GM19099 (cell line): Measurements from ENCODE around the gene MRE11.

Source experiments
- POLR2A ChIP-seq: IDR thresholded peaks from 3 replicates; pipeline ENCODE4 v1.6.1; 2011; ENCODE audit warnings: low read depth; ENCODE audit not compliant: insufficient read length; ENCODE audit errors: extremely low read depth

Gene MRE11

DNA sequence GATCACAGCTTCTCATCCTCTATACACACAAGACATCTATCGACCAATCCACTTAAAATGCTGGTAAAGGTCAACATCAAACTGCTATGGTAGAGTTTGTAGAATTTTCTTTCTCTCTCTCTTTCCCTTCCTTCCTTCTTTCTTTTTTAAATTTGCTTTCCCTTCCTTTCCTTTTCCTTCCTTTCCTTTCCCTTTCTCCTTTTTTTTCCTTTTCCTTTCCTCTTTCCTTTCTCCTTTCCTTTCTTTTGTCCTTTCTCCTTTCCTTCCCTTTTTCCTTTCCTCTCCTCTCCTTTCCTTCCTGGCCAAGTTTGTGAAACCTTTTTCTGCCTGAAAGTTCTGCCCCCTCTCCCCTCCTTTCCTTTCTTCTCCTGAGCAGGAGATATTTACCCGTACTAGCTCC, 21.8 kb upstream of the MRE11 start:
- no peak for TF ChIP-seq POLR2A

DNA sequence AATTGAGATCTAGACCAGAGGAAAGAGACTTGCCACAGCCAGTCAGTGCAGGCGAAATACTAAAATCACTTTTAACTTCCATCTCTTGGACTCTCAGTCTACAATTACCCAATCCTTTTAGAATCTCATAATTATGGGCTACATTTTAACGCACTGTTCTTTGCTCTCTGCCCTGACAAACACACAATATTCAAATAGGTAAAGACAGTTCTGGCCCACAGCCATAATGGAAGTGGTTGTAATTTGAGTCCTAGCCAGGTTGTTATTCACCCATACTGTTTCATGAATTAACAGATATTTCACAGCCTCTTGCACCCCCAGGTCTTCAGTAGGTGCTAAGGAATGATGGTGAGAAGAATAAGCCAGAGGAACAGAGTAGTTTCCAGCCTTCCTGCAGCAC, 19.4 kb upstream of the MRE11 start:
- TF ChIP-seq POLR2A, result no peak

DNA sequence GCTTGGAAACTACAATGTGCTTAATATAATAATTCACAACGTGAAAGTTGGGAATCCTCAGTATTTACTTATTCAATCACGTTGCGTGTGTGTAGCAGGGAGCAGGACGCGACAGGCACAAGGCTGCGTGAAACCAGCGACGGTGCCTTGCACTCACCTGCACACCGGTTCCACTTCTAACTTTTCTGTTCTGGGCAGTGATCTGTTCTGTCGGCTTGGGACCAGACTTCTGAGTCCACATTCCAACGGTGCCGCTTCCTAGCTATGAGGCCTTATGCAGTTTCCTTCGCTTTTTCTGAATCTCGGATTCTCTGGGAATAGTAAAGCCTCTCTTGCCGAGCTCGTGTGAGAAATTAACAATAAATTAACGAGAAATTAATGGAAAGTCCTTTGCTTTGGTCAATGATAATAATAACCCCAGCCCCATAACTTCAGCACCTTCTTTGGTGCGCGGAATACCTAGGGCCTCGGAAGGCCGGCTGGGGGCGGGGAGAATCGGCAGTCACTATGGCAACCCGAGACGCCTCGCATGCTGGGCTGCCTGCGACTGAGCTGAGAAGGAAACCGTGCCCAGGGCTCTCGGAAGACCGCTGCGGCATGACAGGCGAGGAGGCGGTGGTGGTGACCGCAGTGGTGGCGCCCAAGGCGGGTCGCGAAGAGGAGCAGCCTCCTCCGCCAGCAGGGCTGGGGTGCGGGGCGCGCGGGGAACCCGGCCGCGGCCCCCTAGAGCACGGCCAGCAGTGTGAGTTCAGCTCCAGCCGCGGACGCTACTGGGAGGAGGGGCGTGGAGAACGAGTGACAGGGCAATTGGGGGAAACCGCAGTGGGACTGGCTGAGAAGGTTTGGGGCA, 18.5 kb upstream of the MRE11 start, which contains the start of gene C11orf97:
Gene C11orf97 (plus strand): TSS at position 530 of the 850 bp plus-strand sequence. CDS start 68 bp downstream, at position 598.
- no peak for TF ChIP-seq POLR2A

DNA sequence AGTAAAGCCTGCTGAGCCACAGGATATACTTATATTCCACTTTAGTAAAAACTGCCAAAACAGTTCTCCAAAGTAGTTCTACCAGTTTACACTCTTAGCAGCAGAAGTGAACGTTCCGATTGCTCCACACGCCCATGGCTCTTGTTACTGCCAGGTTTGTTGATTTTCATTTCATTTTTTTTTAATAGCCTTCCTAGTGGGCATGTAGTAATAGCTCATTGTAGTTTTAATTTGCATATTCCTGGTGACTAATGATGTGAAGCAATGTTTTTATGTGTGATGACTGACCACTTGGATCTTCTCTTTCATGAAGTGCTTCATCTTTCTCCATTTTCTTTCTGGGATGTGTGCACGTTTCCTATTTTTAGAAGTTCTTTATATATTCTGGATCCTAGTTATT, 13.8 kb upstream of the MRE11 start:
- TF ChIP-seq POLR2A, result no peak

DNA sequence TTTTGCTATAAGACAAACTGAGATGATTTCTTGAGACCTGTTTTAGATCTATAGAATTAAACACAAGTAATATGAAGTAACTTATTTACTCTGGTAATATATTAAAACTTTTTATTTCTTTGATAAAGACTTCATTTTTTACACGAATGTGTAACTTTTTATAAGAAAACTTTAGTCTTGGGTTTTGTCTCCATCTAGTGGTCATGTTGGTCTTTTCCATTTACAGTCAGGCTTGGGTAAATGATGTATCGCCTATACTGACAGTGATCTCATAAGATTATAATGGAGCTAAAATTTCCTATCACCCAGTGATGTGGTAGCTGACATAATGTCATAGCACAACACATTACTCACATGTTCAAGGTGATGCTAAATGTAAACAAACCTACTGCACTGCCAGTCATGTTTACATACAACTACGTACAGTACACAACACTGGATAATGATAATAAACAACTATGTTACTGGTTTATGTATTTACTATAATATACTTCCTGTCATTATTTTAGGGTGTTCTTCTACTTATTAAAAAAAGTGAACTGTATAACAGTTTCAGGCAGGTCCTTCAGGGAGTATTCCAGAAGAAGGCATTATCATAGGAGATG, 11.1 kb upstream of the MRE11 start:
- no peak for TF ChIP-seq POLR2A

DNA sequence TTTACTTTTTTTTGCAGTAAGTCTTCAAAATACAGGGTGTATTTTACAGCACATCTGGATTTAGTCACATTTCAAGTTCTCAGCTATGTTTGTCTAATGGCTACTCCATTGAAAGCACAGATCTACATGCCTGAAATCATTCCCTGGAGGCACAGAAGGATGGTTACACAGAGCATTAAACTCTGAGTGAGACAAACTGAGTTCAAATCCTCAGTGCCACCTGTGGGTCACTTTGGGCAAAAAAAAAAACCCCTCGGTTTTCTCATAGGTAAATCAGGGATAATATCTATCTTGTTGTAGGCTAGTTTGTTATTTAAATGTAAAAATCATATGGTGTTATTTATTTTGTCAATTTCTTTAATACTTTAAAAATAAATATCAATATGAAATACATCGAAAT, 7.9 kb upstream of the MRE11 start:
- no peak for TF ChIP-seq POLR2A

DNA sequence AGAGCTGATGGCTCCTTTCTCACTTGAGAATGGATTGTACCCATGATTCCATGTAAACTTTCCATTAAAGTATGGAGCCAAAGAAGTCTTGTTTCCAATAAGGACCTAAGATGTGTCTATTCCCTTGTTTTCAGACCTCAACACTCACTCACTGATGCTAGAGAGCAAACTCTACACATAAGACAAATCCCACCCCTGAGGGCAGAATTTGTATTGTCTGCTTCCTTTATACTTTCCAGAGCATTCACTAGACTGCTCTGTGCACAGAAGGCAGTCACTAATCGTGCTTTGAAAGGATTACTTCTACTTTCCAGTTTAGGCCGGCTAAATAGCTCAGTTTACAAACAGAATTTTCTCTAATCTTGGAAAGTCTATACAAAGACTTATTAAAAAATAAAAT, 6.5 kb upstream of the MRE11 start:
- TF ChIP-seq POLR2A, result no peak

DNA sequence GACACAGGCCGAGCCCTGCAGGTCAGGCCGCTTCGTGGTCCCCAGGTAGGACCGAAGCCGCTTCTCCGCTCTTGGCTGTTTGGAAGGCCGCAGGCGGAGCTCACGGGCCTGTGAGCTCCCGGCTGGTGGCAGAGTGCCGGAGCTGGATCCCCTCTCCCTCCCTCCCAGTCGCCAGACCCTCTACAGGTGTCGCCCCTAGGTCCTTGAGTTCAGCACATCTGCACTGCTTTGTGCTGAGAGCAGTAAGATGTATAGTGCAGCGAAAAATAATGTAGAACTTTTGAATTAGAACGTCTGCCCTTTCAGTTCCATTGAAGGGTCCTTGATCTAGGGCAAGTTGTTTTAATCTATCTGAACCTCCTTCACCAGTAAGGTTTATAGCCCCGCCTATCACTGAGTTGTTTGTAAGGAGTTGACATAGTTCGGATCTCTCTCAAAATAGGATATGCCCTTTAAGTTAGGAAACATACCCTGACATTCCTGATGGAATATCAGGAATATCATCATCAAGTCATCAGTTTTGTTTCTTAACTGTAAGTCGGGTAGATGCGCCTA, 559 bp upstream of the MRE11 start:
- no peak for TF ChIP-seq POLR2A

DNA sequence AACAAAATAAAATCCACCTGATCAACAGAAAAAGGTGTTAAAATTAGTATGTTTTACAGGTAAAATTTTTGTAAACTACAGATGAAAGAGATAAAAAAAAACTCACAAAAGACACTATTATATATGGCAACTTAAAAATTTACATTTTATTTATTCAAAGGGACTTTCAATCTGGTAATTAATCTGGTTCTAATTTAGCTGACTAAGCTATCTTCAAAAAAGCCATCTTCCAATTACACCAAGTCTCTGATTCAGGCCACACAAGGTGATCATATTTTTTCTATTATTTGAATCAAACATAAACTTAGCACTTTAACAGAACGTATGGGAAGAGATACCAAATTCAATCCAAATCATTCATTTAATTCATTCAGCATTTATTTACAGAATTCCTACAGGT, 7.6 kb downstream of the MRE11 start:
- TF ChIP-seq POLR2A, result no peak

DNA sequence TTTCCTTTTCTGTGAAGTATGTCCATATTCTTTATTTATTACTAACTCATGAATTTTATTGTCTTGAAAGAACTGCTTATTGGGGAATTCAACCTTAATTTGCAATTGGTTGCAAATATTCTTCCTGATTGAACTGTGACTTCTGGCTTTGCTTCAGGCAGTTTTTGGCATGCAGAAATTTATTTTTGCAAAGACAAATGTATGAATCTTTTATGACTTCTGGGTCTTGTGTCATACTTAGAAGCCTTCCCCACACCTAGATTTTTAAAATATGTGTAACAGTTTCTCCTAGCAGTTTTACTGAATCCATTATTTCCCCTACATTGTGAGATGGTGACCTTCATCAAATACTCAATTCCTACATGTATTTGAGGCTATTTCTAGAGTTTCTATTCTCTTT, 12.3 kb downstream of the MRE11 start:
- no peak for TF ChIP-seq POLR2A

DNA sequence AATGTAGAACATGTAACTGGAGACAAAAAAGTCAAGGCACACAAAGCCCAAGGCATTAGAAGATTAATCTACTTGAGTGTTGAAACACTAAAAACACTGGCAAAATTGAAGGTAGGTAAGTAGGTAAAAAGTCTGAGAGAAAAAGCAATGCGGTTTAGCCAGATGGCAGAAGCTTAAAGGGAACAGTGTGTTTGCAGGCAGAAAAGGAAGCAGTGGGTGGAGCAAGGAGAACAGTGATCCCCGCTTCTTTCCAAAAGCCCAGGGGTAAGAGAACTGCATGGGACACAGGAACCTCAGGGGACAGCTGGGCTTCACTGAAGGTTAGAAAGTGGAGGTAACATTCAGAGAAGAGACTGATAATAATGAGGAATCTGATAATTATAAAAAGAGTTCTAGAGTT, 16.0 kb downstream of the MRE11 start:
- TF ChIP-seq POLR2A, result no peak

DNA sequence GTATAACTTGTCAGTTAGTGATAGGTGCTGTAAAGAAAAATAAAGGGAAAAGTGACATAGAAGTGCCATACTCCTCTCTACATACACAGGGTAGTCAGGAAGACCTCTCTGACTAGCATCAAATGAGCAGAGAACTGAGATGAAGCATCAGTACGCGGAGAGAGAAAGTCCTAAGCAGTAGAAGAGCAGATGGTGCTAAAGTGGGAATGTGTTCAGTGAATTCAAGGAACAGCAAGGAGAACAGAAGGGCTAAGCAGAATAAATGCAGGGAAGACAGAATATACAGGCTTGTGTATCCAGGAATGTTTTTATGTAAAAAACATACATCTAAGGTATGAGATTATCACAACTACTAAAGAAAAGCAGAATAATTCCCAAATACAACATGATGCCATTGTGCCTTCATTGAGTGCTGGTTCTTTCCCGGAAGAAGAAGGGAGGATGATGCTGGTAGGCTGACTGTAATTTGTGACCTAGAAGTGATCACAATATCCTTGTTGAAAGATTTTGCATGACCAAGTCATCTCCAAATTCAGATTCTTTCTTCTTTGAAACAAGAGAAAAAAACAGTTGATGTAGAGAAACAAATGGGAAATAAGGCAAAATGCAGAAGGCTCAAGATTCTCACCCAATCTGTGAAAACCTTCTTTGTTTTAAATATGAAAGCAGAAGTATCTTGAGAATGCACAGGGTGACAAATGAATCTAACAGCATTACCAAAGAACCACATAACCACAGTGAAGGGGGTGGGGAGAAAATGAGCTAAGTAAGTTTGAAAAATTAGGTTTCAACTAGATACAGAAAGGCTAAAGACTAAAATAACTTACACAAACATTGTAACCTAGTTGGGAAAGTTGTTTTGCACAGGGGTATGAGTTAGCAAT, 20.5 kb downstream of the MRE11 start:
- TF ChIP-seq POLR2A, result no peak

DNA sequence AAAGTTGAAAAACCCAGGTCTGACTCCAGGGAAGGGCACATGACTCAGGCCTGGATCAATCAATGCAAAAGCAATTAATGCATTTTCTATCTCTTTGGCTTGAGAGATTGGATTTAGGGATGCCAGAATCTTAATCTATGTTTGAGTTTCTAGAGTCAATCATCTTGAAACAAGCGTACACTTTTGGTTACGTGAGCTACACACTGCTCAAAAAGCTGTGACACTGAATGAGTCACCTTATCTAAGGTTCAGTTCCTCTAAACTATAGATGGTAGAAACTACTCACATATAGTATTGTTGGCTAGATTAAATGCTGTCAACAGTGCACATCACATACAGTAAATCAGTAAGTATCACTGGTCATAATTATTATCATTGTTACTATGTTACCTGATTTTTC, 24.2 kb downstream of the MRE11 start:
- no peak for TF ChIP-seq POLR2A

DNA sequence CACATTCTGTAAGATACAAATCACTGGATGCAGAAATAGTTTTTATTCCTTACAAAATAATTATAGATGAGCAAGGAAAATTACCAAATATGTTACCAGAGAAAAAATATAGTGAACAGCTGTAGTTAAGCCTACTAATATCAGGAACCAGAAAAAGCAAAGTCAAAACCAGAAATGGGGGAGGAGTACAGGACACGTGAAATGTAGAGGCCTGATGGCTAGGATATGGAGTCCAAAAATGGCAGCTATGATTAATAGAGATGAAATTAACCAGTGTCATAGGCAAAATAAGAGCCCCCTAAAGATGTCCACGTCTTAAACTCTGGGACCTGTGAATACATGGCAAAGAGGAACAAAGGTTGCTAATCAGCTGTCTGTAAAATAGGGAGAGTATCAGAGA, 34.1 kb downstream of the MRE11 start:
- no peak for TF ChIP-seq POLR2A
